ENCODE measurements around the gene SECISBP2L. TPM values are rescaled to one million over a fixed set of nuclear protein-coding genes. Genes with fewer than 3 reads are reported as not detected.

Gene SECISBP2L
- total and polyA plus RNA-seq, 7 donors: 4.5 to 31.9 (median 22.0) TPM

DNA sequence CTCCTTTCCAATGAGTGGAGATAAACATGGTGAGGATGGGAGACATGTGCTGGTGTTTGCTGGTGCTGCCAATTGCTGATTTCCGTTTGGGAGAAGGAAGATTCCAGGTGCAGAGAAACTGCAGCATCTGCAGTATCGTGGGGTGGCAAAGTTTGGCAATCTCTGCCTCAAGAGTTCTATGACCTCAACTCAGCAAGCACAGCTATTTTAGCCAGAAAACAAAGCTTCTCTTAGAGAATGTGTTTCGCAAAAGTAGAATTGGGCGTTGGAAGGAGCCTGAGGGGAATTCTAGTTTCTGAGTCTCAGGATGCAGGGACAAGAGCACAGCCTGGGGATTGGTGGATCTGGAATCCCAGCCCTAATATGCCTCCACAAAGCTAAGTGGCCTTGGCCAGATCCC is 64.3 kb downstream of the SECISBP2L start:
- WGBS, 3 donors: 39 to 48% (median 47%) methylated on average over 4 of the region's 4 CpGs
- no peaks in the 10 kb centered on the region for H3K36me3 ChIP-seq (ENCODE audit: insufficient read depth in 1 of 2, low read depth in 1 of 2)
- peaks cover 0 to 3% (median 0%) of the 10 kb centered on the region in 3 donors for H3K27me3 ChIP-seq (ENCODE audit: insufficient read depth in 3 of 3, low read length in 2 of 3)
- no peak for DNase-seq
- H3K9me3 ChIP-seq: no peaks in the 10 kb centered on the region
- H3K27ac ChIP-seq: no peak overlapping the region
- TF ChIP-seq, protein P1, sequence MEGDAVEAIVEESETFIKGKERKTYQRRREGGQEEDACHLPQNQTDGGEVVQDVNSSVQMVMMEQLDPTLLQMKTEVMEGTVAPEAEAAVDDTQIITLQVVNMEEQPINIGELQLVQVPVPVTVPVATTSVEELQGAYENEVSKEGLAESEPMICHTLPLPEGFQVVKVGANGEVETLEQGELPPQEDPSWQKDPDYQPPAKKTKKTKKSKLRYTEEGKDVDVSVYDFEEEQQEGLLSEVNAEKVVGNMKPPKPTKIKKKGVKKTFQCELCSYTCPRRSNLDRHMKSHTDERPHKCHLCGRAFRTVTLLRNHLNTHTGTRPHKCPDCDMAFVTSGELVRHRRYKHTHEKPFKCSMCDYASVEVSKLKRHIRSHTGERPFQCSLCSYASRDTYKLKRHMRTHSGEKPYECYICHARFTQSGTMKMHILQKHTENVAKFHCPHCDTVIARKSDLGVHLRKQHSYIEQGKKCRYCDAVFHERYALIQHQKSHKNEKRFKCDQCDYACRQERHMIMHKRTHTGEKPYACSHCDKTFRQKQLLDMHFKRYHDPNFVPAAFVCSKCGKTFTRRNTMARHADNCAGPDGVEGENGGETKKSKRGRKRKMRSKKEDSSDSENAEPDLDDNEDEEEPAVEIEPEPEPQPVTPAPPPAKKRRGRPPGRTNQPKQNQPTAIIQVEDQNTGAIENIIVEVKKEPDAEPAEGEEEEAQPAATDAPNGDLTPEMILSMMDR (IDR thresholded peaks at IDR 0.05): no peak
- H3K4me3 ChIP-seq: no peak overlapping the region
- intact Hi-C loops (cut with DNase I): no loop called here
- no peaks in the 10 kb centered on the region for H3K4me1 ChIP-seq
- no peak for ATAC-seq

DNA sequence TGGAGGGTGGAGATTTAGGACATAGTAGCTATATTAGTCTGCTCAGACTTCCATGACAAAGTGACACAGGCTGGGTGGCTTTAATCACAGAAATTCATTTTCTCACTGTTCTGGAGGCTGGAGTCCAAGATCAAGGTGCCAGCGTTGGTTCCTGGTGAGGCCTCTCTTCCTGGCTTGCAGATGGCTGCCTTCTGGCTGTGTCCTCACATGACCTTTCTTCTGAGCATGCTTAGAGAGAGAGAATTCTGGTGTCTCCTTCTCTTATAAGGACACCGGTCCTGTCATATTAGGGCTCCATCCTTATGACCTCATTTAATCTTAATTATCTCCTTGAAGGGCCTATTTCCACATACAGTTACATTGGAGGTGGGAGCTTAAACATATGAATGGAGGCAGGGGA is 67.6 kb downstream of the SECISBP2L start:
- 48 to 69% (median 54%) methylated on average over 2 of the region's 2 CpGs for WGBS, 3 donors
- H3K36me3 ChIP-seq (ENCODE audit: insufficient read depth in 1 of 2, low read depth in 1 of 2): no peaks in the 10 kb centered on the region
- TF ChIP-seq, protein P1 (IDR thresholded peaks at IDR 0.05): no peak
- H3K4me1 ChIP-seq: peaks cover 4% of the 10 kb centered on the region
- no peaks in the 10 kb centered on the region for H3K9me3 ChIP-seq
- H3K27ac ChIP-seq: no peak overlapping the region
- no peak for DNase-seq
- no peak for ATAC-seq
- intact Hi-C loops (cut with DNase I): no loop called here
- H3K27me3 ChIP-seq (ENCODE audit: insufficient read depth in 3 of 3, low read length in 2 of 3): peaks cover 0 to 3% (median 0%) of the 10 kb centered on the region in 3 donors
- no peak overlapping the region for H3K4me3 ChIP-seq

DNA sequence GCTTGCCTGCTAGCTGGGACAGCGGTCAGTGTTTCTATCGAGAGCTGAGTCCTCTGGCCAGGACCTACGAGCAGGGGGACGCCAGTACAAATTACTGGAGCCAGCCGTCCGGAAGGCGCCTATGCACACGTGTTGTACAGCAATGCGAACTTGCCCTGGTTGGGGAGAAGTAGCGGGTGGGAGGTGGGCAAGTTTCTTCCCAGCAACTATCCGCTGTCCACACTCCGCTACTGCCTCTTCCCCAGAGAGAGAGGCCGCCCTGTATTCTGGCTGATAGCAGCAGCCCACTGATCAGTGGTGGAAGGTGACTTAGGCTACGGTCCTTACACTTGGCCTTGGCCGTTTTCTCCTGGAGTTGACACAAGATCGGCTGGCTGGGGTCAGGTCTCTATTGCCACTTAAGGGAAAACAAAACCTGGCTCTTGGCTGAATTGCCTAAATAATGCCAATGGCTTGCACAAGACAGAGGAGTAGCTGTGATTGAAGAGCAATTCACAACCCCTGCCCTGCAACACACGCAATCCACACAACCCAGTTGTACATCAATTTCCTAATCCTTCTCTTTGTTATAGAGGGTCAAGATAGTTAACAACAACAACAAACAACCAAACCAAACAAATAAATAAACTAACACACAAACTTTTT is 69.7 kb downstream of the SECISBP2L start:
- TF ChIP-seq, protein P1 (IDR thresholded peaks at IDR 0.05): no peak
- WGBS, 3 donors: 84 to 90% (median 90%) methylated on average over 17 of the region's 17 CpGs
- no peaks in the 10 kb centered on the region for H3K9me3 ChIP-seq
- H3K4me1 ChIP-seq: peaks cover 4% of the 10 kb centered on the region
- H3K4me3 ChIP-seq: peak overlapping the region; percentile 65
- no peaks in the 10 kb centered on the region for H3K27me3 ChIP-seq (ENCODE audit: insufficient read depth in 3 of 3, low read length in 2 of 3)
- peak in 2 of 4 donors; percentile 11 to 23 for ATAC-seq
- no peak overlapping the region for H3K27ac ChIP-seq
- no peak for DNase-seq
- no peaks in the 10 kb centered on the region for H3K36me3 ChIP-seq (ENCODE audit: insufficient read depth in 1 of 2, low read depth in 1 of 2)
- intact Hi-C loops (cut with DNase I): no loop called here

DNA sequence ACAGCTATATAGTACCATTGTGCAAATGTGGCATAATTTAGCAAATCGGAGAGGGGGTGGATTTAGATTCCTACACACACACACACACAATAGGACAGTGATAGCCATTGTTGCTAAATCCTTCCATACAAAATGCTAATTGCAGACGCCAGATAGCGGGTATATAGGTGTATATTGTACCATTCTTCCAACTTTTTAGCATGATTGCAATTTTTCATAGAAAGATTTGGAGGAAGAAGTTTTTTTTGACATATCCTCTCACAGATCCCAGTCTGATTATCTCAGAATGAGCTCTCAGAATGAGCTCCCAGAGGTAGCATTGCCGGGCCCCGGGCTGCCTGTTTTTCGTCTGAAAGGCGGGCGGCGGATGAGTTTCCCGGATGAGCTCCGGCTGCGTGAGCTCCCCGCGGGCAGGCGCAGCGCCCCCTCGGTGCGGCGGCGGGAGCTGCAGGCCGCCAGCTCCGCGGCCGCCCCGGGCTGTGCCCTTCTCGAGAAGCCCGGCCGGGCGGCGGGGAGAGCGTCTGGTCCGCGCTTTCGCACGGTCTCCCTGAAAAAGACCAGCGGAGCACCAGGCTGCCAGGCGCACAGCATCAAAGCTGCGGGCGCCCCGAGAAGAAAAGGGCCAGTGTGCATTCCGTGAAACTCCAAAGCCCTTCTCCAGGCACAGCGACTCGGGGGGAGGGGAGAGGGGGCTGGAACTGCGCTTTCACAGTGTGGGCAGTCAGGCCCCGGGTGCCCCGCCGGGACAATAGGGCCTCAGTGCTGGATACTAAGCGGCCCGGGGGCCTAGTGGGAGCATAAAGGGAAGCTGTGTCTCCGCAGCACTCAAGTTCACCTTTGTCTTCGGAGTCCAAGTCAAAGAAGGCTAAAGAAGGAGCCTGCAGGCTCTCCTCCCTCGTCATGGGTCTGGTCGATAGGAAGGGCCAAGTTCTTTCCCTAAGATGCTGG is 70.5 kb downstream of the SECISBP2L start:
- H3K4me3 ChIP-seq: peak overlapping the region; percentile 65
- H3K36me3 ChIP-seq (ENCODE audit: insufficient read depth in 1 of 2, low read depth in 1 of 2): no peaks in the 10 kb centered on the region
- peaks cover 4% of the 10 kb centered on the region for H3K4me1 ChIP-seq
- H3K27ac ChIP-seq: peak overlapping the region; percentile 44
- 5 to 7% (median 5%) methylated on average over 48 to 53 of the region's 53 CpGs for WGBS, 3 donors
- no peaks in the 10 kb centered on the region for H3K27me3 ChIP-seq (ENCODE audit: insufficient read depth in 3 of 3, low read length in 2 of 3)
- H3K9me3 ChIP-seq: no peaks in the 10 kb centered on the region
- ATAC-seq: peak; percentile 97 to 100 (median 98)
- peak; percentile 81 to 87 for DNase-seq
- TF ChIP-seq, protein P1 (IDR thresholded peaks at IDR 0.05): peak; percentile 94
- intact Hi-C loops (cut with DNase I): loop anchor here in 1 of 2 donors (2.0 kb wide), 1 partner anchor 113 kb away; no protein-coding TSS in a partner anchor

Data from psoas muscle (tissue), 8 donors.